NCI-H345 treated with DMSO at 0.1 percent for 48 hours (cell line): ENCODE data around the gene NPEPL1.
"Not testable (repeated sequence)": the region's sequence is repeated elsewhere in the genome, so short reads cannot be mapped to it uniquely, and the experiment has no call there.

ENCODE experiments used
- DNase-seq: peaks from one replicate; lab custom pipeline; 2025; ENCODE audit not compliant: unreplicated experiment; lab: John Stamatoyannopoulos, UW

The NPEPL1 gene, protein sequence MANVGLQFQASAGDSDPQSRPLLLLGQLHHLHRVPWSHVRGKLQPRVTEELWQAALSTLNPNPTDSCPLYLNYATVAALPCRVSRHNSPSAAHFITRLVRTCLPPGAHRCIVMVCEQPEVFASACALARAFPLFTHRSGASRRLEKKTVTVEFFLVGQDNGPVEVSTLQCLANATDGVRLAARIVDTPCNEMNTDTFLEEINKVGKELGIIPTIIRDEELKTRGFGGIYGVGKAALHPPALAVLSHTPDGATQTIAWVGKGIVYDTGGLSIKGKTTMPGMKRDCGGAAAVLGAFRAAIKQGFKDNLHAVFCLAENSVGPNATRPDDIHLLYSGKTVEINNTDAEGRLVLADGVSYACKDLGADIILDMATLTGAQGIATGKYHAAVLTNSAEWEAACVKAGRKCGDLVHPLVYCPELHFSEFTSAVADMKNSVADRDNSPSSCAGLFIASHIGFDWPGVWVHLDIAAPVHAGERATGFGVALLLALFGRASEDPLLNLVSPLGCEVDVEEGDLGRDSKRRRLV

DNA sequence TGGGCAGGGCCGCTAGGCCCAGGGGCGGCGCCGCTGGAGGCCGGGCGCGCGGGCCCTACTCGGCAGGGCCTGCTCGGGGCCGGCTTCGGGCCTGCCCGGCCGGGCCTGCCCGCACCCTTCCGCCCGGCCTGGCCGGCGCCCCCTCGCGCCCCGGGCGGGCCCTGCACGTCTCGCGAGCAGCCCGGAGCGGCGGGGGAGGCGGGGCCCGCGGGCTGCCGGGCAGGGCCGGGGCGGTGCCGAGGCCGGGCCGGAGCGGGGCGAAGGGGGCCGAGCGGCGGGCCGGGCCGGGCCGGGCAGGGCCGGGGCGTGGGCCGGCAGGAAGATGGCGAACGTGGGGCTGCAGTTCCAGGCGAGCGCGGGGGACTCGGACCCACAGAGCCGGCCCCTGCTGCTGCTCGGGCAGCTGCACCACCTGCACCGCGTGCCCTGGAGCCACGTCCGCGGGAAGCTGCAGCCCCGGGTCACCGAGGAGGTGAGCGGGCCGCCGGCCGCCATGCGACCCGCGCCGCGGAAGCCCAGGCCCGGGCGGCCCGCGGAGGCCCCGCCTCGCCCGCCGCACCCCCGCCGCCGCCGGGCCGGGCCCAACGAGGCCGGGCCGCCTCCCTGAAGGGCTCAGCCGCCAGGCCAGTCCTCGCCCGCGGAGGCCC lies at the start of gene NPEPL1:
Gene NPEPL1, plus strand, starts transcription at position 222 of the 647 bp plus-strand sequence. Its CDS starts 101 bp downstream, at position 323.
- DNase-seq: peak; percentile 13

DNA sequence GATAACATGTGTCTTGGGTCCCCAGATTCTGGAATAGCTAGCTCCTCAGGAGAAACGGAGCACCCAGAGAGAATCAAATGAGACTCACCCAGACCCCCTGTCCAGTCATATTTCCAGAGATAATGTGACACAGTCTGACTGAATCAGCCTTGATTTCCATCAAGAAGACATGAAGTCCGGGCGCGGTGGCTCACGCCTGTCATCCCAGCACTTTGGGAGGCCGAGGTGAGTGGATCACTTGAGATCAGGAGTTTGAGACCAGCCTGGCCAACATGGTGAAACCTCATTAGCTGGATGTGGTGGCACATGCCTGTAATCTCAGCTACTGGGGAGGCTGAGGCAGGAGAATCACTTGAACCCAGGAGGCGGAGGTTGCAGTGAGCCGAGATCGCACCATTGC lies 49.7 kb upstream of the NPEPL1 start:
- DNase-seq: not testable (repeated sequence)

DNA sequence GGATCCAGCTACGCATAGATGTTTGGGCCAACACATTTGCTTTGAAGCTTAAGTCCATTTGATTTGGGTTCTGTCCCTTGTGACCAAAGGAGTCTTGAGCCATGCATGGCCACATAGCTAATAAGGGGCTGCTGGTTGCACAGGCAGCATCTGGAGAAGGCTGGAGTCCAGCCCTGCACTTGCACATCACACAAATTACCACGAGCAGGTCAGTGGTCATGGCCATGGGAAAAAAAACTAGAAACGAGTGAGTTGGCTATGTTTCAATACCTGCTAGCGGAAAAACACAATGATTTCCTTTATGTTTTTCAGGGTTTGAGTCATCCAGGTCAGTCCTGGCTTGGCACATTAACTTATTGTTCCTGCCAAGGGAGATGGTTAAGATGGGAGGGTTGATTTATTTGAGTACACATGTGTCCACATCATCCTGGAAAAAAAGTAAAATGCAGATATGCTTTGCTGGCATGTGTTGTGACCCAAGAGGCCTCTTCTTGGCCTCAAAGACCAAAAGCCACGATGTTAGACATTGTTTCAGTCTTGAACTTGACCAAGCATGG lies 47.1 kb upstream of the NPEPL1 start:
- DNase-seq: no peak

DNA sequence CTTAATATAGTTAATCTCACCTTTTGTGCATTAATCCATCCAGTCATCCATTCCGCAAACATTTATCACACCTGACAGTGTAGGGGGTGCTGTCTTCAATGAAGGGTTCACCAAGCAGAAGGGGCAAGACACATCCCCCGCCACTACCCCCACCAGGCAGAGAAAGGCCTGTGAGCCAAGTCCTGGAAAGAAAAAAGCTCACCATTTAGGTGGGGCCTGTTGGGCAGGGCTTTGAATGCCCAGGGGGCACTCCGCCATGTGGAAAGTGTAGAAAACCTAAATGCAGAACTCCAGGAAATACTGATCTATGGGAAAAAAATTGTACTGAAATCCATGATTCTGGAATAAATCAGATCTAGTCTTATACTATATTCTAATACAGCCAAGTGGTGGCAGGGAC lies 46.3 kb upstream of the NPEPL1 start:
- no peak for DNase-seq

DNA sequence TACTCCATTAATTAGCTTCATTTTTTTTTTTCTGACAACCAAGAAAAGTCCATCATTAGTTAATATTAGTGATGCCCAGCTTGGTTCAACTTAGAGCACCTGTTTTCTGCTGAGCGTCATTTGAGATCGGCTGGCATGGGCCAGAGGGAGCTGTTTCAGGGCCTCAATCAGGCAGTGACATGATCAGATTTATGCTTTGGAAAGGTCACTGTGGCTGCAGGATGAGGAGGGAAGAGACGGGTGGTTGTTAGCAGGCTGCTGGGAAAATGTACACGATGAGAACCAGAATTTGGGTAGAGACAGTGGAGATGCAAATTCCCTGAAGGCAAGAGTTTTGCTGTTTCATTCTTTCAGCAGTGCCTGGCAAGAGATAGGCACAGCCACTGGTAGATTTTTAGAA lies 45.9 kb upstream of the NPEPL1 start:
- DNase-seq: no peak

DNA sequence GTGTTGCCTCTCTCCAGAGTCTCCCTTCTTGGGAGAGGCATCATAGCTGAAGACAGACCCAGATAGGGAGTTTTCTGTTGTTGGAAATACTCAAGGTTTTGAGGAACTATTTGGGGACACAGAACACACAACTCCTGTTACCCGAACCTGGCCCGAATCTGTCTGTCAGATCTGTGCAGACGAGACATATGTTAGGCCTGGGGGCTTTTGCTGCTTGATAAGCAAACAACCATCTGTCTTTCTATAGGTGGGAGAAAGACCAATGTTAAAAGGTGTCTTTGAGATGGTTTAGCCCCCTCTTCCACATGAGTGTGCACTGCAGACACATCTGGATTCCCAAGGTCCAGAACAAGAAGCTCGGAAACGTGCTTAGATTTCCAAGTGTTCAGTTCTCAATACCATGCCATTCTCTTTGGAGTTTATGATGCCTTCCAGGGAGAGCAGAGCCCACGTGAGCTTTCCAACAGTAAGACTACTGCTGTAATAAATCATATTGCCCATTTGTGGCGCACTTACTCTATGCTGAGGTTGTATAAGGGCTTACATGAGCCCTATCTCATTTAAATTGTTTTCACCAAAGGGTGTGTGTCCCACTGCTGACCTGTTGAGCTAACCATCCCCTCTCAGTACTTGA lies 45.3 kb upstream of the NPEPL1 start:
- no peak for DNase-seq

DNA sequence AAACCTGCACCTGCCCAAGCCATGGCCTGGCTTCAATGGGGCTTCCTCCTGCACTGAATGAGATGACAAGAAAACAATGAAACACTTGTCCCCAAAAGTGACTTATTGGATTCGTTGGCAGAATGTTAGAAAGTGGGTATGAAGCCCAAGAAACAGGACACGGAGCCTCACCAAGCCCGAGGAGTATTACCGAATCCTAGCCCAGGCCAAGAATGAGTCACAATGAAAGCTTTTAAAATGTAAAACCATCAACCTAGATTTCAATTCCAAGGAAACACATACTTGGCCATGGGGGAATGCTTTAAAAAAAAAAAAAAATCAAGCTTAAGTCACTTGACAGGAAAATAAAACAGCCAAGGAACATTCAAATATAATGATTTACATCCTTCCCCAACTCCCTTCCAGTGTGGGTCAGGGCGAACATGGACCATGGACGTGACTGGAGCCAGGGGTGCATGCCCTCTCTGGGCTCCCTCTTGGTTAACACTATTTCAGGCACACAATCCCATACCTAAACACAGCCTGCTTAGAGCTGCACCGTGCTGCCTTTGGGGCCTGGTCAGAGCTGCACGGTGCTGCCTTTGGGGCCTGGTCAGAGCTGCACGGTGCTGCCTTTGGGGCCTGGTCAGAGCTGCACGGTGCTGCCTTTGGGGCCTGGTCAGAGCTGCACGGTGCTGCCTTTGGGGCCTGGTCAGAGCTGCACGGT lies 44.7 kb upstream of the NPEPL1 start:
- no peak for DNase-seq

DNA sequence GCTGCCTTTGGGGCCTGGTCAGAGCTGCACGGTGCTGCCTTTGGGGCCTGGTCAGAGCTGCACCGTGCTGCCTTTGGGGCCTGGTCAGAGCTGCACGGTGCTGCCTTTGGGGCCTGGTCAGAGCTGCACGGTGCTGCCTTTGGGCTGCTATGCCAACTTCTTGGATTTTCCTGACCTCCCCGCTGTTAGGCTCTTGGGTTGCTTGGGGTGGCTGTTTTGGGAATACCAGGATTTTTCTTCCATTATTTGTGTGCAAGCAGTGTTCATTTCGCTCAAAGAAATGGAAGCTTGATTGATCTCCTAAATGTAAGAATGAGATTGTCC lies 44.1 kb upstream of the NPEPL1 start:
- DNase-seq: not testable (repeated sequence)

DNA sequence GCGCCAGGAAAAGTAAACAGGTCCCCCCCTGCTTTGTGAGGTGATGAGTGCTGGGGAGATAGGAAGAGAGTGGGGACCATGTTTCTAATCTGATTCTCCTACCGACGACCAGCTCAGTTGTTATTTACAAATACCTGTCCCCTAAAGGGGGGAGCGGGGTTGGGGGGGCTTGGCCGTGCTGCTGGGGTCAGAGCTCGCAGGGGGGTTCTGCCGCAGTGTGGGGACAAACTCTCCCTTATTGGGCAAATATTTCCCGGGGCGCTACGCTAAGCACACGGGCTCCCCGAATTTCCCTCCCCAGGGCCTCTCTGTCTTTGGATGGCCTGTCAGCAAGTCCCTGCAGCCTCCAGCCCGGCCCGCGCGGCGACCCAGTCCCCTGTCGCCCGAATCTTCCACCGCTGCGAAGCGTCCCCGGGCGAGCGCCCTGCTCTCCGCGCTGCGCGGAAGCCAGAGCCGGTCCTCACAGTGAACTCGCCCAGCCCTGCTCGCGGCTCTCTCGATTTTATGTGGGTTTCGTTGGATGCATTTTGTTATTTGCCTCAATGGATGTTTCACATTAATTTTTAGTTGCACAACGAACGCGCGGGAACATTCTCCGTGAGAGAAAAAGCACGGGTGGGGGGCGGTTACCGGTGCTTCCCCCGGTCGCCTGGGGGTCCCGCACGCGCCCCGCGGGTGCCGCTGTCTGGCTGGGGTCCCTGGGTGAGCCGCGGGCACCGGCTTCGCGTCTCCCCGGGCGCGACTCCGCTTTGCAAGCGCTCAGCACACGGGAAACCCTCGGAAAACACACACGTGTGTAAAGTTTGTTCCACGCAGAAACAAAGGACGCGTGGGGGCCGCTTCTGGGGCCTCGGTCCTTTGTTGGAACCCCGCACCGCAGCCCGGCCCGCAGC lies 43.1 kb upstream of the NPEPL1 start:
- no peak for DNase-seq

DNA sequence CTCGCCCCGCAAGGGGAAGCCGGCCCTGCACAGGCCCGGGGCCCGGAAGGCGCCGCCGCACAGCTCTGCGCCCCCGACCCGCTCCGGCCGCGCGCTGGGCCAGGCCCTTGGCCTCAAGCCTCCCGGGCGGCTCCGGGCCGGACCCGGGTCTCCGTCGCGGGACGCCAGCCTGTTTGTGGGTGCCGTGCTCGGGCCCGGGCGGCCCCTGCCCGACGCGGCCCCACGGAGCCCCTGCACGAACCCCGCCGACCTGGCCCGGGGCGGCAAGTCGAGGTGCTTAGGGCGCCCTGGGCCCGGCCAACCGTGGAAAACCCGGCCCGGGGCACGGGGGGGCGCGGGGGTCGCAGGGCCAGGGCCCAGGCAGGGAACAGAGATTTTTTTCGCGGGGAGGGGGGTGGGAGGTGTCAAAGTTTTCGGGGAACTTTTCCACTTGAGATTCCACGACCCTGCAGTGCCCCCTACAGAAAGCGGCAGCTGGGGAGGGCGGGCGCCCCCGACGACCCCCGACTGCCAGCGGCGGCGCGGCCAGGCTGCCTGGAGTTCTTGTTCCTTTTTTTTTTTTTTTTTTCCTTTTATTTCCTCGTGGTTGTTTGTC lies 42.3 kb upstream of the NPEPL1 start:
- DNase-seq: no peak

DNA sequence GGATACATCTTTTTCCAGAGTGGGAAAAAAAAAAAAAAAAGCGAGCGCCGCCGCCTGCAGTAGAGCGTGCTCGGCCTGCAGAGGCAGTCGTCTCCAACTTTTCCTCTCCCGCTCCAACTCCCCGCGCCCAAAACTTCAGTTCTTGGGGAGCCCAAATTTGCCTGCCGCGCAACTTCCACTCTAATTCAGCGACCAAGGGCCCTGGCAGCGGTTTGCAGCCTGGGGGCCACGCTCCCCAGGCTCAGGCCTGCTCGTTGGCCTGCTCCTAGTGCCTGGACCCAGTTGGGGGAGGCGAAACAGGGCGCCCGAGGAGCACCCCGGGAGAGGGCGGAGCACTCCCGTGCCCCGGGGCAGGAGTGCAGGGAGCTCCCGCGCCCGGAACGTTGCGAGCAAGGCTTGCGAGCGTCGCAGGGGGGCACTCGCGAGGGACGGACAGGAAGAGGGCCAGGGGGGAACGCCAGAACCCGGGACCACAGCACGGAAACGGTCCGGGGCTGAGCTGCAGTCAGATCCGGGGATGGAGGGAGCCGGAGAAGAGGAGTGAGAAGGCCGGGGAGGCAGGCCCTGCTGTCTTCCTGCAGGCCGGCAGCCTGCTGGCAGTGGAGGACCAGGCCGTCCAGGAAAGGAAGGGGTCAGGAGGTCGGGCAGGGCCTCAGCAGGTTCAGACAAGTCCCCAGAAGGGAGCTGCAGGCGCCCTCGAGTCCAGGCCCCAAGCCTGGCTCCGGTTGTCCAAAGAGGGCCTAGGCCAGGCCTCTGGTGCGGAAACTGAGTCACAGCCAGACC lies 41.6 kb upstream of the NPEPL1 start, which contains the start of gene STX16:
Gene STX16, plus strand, starts transcription at position 508 of the 783 bp plus-strand sequence. CDS start 724 bp downstream, outside the sequence.
- DNase-seq: peak; percentile 86

DNA sequence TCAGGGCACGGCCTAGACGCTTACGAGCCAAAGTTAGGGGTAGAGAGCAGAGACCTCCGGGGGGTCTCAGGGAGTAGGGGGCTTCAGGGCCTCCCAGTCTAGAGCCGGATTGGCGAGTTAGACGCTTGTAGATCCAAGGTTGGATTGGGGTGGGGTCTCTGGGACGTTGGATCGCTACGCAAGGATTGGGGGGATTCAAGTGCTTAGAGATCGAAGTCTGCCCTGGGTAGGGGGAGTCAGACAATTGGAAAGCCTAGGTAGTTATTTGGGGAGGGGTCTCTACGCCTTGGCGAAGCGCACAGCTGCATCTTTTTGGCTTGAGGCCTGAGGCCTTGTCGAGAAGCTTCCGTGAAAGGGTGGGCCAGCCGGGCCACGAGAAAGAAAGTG lies 41.0 kb upstream of the NPEPL1 start:
- DNase-seq: peak; percentile 42

DNA sequence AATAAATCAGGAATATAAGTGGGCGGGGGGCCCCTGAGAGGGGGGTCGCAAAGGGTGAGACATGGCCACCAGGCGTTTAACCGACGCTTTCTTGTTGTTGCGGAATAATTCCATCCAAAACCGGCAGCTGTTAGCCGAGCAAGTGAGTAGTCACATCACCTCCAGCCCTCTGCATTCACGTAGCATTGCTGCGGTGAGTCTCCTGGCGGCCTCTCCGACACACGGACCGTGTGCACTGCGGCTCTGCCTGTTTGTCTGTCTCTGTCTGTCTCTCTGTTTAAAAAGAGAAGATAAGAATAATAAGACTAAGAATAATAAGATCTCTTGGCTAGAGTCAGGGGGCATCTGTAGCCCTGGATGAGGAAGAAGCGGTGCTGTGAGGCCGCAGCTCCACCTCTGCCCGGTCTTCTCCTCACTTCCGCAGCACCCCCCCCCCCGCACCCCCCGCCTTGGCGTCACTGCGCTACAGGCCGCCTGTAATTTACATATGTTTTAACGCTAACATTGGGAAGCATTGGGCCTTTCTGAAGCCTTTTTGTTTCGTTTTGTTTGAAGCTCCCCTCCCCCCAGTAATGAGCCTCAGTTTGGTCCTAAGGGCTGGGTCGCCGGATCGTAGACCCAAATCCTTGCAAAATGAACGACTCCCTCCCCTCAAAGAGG lies 40.5 kb upstream of the NPEPL1 start:
- DNase-seq: no peak

DNA sequence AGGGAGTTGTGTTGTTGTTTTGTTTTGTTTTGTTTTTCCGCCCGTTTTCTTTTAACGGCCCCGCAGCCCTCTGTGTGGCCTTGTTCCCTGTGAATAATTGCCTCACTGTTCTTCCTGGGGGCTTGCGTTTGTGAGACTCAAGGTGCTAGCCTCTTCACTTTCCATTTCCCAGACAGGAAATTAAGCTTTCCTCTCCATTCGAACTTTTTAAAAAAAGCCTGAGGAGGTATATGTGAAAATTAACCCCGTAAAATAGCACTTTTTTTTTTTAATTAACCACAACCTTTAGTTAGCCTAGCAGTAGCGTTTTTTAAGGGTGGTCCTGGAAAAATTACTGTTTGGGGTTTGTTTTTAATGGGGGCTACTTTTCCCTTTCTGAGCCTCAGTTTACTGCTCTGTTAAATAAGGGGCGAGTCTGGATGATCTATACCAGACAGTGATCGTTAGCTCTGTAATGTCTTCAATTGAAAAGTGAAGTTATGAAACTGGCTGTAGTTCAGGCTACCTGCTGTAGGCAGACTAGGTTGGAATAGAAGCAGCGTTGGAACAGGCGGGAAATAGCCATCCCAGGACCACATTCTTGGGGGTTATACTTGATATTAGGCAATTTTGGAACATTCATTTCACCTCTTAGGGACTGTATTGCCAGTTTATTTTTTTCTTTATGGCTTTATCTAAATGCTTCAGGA lies 39.9 kb upstream of the NPEPL1 start:
- no peak for DNase-seq

DNA sequence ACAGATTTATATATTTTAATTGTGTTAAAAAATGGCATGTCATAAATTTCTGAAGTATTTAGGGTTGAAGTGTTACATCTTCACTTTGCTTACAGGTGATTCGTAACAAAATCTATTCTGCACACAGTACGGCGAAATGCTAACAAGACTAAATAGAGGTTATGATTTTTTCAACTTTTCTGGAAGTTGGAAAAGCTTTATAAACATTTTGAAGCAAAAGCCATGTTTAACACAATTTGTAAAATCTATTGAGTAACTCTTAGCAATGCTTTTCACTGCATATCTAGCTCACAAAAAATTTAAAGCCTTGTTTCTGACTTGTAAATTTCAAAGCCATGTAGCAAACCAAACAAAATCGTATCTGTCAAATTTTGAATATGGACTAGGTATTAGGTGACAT lies 38.3 kb upstream of the NPEPL1 start:
- DNase-seq: no peak

DNA sequence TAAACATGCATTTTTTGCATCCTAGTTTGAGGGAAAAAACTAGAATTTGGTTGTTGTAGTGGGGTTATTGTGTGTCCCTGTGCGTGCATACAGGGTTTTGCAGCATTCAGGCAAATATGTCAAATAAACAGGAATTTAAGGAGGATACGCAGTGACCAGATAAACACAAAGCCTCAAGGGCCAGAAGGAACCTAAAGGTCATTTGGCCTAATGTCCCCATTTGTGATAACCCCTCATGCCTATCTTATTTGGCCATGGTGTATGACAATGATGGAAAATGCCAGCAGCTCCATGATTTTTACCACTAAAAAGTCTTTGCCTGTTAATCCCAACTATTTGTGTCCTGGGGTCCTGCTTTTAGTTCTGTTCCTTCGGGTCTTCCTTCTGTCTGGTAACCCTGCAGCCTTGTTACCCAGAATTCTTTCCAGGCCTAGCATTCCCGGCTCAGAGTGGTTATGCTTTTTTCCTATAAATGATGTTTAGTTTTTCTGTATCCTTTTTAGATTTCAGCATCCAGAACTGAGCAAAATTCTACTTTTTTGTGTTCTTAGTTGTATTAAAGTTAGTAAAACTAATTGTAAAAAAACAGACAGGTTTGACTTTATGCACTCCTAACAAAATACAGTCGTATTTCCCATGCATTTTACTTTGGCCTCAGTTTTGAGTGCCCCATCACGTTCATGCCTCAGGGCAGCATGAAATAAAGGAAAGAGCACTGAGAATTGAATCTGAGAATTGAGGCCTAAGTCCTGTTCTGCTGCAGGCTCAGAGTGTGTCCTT lies 37.1 kb upstream of the NPEPL1 start:
- no peak for DNase-seq

DNA sequence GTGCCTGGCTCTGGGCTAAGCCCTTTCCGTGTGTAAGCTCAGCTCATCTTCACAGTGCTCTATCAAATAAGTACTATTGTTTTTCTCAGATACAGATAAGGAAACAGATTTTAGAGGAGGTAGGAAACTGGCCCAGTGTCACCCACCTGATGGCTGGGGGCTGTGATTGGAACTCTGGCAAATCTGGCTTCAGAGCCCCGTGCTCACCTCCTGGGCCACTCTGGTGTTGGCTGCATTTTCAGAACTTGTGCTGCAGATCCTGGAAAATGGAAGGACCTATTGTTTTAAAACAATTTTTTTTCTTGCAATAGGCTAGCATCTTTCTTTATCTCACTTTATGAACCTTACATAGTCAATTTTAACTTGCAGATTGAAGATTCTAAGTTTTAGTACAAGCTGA lies 35.8 kb upstream of the NPEPL1 start:
- DNase-seq: no peak
